Cortex of kidney (tissue), 1 donor: ENCODE data around the gene UCHL1.
"Not testable (repeated sequence)": the region's sequence is repeated elsewhere in the genome, so short reads cannot be mapped to it uniquely, and the experiment has no call there.

ENCODE experiments used
- DNase-seq: peaks from one replicate; lab custom pipeline; 2025; lab: John Stamatoyannopoulos, UW

Gene UCHL1

GRCh38 chr4:41236508-41236907, 20.2 kb upstream of the UCHL1 start:
- DNase-seq: no peak

DNA sequence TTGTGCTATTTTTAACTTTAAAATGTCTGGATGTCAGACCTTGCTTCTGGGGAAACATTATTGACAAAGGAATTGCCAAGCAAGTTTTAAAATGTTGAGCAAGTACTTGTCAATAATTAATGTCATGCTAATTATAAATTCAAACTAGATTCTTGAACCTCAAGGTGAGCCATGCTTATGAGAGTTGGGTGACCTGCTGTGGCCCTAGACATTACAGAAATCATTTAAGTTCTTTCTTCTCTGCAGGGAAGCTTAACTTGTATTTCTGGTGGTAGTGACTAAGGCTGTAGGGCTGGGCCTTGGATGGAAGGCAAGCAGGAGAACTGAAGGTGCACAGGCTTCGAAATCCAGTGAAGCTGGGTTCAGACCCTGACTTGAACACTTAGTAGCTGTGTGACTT, 14.8 kb upstream of the UCHL1 start:
- DNase-seq: no peak

DNA sequence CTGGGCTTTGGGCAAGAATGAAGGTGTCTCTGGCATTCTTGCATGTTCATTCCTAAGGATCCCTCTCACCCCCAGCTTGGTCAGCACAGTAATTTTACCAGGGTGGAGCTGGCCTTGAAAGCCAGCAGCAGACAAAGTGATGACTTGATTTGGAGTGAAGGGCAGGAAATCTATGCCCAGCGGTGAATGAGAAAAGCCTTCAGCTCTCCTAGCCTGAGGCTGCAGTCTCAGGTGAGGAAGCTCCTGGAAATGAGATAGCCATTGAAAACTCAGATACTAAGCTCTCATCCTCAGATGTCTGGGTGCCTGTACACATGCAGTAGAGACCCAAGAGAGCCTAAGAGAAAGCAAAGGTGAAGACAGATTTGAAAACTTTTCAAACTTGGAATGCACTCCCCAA, 10.7 kb upstream of the UCHL1 start:
- DNase-seq: no peak

- DNase-seq: no peak
These were observed 493 bp upstream of the UCHL1 start for GRCh38 chr4:41256131-41256739.

DNA sequence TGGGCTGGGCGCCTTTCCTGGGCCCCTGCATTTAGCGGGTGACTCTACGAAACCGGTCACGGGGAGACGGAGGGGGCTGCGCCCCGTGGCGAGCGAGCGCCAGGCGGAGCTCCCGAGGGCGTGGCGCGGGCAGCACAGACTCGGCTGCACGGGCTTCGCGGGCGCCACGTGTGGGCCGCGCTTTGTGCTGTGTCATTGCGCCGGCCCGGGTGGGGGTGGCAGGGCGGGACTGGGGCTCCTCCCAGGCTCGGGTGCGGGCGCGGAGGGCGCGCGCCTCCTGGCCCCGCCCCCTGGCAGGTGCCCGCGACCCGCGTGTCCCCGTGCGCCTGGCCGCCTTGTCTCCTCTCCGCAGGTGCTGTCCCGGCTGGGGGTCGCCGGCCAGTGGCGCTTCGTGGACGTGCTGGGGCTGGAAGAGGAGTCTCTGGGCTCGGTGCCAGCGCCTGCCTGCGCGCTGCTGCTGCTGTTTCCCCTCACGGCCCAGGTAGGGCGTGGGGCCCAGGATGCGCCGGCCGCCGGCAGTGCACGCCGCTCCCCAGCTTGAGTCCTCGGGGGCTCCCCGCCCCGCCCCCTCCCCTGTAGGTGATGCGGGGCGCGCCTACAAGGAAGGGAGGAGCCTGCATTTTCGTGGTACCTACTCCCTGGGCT, 651 bp downstream of the UCHL1 start:
- no peak for DNase-seq

DNA sequence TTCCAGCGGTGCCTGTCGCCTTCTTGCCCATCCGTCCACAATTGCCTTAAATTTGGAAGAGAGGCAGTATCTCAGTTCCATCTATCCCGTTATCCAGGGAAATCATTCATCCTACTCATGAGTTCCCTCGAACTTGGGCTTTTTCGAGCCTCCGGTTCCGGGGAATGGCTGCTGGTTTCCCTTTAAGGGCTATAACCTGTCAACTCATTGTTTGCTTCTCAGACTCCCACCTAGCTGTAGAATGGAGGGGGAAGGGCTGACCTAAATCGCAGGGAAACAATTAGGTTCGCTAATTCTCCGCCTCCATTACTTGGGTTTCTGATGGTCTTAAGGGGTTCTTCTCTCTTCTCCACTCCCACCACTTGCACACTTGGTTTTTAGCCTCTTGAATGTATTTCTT, 1.2 kb downstream of the UCHL1 start:
- DNase-seq: no peak

DNA sequence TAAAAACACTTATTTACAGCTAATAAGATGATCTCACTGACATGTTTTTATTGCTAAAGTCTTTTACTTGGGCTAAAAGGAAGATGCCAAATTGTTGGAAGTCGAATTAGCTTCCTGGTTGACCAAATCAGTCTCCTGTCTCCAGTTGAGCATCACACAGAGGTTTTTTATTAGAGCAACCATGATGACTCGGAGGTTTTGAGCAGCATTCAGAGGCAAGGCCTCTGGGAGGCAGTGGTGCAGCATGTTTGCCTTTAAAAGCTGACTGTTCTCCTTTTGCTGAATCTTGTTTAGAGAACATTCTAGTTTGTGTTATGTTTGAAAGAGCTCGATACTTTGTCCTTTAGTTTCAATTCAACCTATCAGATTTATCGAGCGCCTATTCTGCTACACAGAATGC, 2.1 kb downstream of the UCHL1 start:
- DNase-seq: no peak

DNA sequence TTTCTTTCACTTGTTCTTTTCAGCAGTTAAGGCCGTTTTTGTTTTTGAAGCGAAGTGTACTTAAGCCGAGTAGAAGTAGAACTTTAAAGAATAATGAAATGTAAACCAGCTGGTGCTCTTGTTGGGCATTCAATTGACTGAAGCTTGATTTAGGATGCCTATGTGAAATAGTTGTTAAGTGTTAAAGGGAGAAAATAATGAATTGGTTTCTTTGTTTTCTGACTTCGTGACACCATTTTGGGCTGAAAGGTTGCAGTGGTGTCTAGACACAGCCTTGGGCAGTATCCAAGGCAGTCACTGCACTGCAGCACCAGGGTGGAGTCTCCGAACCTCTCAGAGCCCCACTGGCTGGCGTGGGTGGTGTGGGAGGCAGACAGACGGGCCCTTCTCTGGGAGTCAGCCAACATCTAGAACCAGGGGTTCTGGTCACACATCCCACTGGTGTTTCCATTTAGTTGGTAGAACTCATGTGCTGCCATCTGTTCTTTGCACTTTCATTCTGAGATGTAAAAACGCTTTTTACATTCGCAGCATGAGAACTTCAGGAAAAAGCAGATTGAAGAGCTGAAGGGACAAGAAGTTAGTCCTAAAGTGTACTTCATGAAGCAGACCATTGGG, 3.5 kb downstream of the UCHL1 start:
- no peak for DNase-seq

GRCh38 chr4:41262198-41262597, 5.5 kb downstream of the UCHL1 start:
- no peak for DNase-seq

GRCh38 chr4:41264212-41264611, 7.5 kb downstream of the UCHL1 start:
- DNase-seq: no peak

- DNase-seq: no peak
These were observed 11.3 kb downstream of the UCHL1 start for GRCh38 chr4:41267997-41268396.

DNA sequence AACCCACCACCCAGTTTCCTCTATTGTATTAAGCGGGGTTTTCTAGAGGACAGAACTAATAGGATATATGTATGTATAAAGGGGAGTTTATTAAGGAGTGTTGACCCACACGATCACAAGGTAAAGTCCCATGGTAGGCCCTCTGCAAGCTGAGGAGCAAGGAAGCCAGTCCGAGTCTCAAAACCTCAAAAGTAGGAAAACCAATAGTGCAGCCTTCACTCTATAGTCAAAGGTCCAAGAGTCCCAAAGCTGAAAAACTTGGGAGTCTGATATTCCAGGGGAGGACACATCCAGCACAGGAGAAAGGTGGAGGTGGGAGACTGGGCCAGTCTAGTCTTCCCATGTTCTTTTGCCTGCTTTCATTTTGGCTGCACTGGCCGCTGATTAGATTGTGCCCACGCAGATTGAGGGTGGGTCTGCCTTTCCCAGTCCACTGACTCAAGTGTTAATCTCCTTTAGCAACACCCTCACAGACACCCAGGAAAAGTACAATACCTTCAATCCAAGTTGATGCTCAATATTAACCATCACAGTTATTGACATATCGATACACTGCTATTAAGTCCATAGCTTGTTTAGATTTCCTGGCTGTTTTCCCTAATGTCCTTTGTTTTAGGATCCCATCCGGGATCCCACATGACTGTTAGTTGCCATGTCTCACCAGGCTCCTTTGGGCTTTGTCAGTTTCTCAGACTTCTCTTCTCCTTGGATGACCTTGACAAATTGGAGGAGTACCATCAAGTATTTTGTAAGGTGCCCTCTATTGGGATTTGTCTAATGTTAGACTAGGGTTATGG, 12.2 kb downstream of the UCHL1 start:
- no peak for DNase-seq

GRCh38 chr4:41269682-41270081, 13.0 kb downstream of the UCHL1 start:
- no peak for DNase-seq

GRCh38 chr4:41275931-41276330, 19.2 kb downstream of the UCHL1 start:
- not testable (repeated sequence) for DNase-seq

DNA sequence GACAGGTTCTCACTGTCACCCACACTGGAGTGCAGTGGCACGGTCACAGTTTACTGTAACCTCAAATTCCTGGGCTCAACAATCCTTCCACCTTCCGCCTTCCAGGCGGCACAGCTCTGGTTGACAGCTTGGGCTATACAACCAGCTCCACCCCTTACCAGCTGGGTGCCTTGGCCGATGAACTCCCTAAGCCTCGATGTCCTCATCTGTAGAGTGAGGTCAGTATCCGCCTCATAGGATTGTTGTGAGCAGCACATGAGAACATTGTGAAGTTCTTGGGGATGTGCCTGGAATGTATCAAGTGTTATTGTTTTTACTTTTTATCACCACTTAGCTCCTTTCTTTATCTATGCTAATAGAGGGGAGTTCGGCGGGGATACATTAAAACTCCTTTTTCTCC, 23.3 kb downstream of the UCHL1 start:
- DNase-seq: no peak

- DNase-seq: no peak
These were observed 24.4 kb downstream of the UCHL1 start for GRCh38 chr4:41281038-41281634.

DNA sequence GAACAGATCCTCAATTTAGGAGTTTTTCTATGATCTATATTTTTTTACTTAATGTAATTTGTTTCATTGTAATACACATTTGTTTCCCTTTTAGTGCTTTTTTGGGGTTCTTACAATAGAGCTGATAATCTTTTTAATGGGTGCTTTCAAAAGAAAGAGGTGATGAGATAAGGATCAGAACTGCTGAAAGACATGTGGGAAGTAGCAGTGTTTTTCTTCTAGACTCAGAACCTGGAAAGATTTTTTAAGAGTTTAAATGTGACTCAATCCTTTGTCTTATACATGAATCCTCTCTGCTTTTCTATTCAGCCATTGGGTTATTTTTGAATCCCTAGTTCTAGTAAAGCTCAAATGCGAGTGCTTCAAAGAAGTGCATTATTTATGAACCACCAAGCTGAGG, 25.6 kb downstream of the UCHL1 start:
- DNase-seq: no peak

DNA sequence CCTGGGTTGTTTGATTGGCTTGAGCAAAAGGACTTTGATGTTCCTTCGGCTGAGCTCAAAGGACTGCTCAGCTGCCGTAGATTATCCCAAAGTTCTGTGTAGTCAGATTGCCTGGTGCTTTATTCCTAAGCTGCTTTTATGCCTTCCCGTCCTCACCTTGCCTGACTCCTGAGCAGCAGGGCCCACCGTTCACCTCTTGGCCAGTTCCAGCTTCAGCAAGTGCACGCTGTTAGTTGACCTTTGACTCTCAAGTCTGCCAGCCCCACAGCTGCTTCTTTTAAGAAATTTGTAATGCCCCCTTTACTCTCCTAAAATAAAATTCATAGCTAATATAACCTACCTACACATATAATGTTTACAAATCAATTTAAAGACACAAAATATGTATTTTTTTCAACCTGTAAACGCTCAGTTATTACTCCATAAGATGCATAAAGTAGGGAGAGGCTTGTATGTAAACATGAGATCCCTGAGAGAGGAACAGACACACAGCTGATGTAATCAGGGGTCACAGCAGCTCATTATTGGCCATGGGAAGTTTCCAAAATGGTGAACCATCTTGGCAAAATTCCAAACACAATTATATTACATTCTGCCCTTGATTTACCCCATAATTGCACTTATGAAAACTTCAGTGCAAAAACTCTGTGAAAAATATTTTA, 28.6 kb downstream of the UCHL1 start:
- DNase-seq: no peak

GRCh38 chr4:41285864-41286235, 29.1 kb downstream of the UCHL1 start:
- DNase-seq: no peak

GRCh38 chr4:41287005-41287404, 30.3 kb downstream of the UCHL1 start:
- no peak for DNase-seq

- DNase-seq: no peak
These were observed 31.1 kb downstream of the UCHL1 start for GRCh38 chr4:41287852-41288251.

GRCh38 chr4:41288254-41288653, 31.5 kb downstream of the UCHL1 start:
- no peak for DNase-seq
